Hematopoietic multipotent progenitor cell treated with erythropoietin and hydrocortisone succinate and interleukin-3 and kit ligand, for 6 days (in vitro differentiated cells): ENCODE results near the gene MRFAP1.
"Not testable (repeated sequence)": the region's sequence is repeated elsewhere in the genome, so short reads cannot be mapped to it uniquely, and the experiment has no call there.

Experiments used
- DNase-seq: peaks from one replicate; pipeline ENCODE4 v3.0.0-alpha.2; 2015

Gene MRFAP1

GRCh38 chr4:6672131-6672530 lies 31.6 kb downstream of the MRFAP1 start:
- no peak for DNase-seq

- DNase-seq = not testable (repeated sequence)
Observed at GRCh38 chr4:6672541-6673190, 32.2 kb downstream of the MRFAP1 start.

GRCh38 chr4:6673191-6673659 lies 32.7 kb downstream of the MRFAP1 start:
- DNase-seq = peak; percentile 49

- DNase-seq = peak; percentile 98
Observed at GRCh38 chr4:6673660-6674499, 33.4 kb downstream of the MRFAP1 start.

- DNase-seq = peak; percentile 82
Observed at GRCh38 chr4:6674500-6675149, 34.1 kb downstream of the MRFAP1 start.

GRCh38 chr4:6676722-6677558 lies 36.5 kb downstream of the MRFAP1 start:
- no peak for DNase-seq

- no peak for DNase-seq
Observed at GRCh38 chr4:6680372-6681034, 40.0 kb downstream of the MRFAP1 start.

GRCh38 chr4:6681191-6681590 lies 40.7 kb downstream of the MRFAP1 start:
- no peak for DNase-seq

- peak; percentile 66 for DNase-seq
Observed at GRCh38 chr4:6682862-6683590, 42.5 kb downstream of the MRFAP1 start.

- DNase-seq = no peak
Observed at GRCh38 chr4:6684656-6685055, 44.2 kb downstream of the MRFAP1 start.

GRCh38 chr4:6686104-6686787 lies 45.8 kb downstream of the MRFAP1 start:
- no peak for DNase-seq

- no peak for DNase-seq
Observed at GRCh38 chr4:6687947-6688878, 47.7 kb downstream of the MRFAP1 start.

- DNase-seq = peak; percentile 84
Observed at GRCh38 chr4:6688879-6689505, 48.5 kb downstream of the MRFAP1 start.

- DNase-seq = no peak
Observed at GRCh38 chr4:6689506-6689960, 49.0 kb downstream of the MRFAP1 start.
